GM12864 (cell line): ENCODE results near the gene PIGQ.

Experiments used
- DNase-seq: peaks from one replicate; pipeline ENCODE4 v3.0.0-alpha.2; 2011; ENCODE audit warnings: low read depth
- H3K4me3 ChIP-seq: 2 replicates; pipeline ENCODE4 v1.5.1; 2011; ENCODE audit warnings: mild to moderate bottlenecking, low read depth, low read length, control low read depth
- TF ChIP-seq, protein P1 (sequence below): IDR thresholded peaks from 2 replicates; pipeline ENCODE4 v1.5.1; 2011; ENCODE audit warnings: low read depth, mild to moderate bottlenecking, moderate library complexity, low read length, control low read depth, inconsistent platforms; ENCODE audit errors: missing control alignments

The PIGQ gene

DNA sequence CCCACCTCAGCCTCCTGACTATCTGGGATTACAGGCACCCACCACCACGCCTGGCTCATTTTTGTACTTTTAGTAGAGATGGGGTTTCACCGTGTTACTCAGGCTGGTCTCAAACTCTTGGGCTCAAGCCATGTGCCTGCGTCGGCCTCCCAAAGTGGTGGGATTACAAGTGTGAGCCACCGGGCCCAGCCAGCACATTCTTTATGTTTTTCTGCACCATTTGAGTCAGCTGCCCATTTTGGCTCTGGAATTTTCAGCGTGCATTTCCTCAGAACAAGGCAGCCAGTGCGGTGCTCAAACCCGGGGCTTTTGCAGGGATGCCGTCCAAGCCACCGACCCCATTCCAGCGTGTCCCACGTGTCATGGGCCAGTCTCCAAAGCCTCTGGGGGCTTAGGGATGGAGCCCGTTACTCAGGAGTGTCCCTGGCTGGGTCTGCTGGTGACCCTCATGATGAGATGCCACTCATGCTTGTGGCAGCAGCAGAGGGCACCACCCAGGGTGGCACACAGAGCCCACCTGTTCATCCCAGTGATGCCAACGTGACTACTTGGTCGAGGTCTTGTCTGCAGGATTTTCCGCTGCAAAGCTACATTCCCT lies 16.4 kb downstream of the PIGQ start:
- TF ChIP-seq, protein P1, sequence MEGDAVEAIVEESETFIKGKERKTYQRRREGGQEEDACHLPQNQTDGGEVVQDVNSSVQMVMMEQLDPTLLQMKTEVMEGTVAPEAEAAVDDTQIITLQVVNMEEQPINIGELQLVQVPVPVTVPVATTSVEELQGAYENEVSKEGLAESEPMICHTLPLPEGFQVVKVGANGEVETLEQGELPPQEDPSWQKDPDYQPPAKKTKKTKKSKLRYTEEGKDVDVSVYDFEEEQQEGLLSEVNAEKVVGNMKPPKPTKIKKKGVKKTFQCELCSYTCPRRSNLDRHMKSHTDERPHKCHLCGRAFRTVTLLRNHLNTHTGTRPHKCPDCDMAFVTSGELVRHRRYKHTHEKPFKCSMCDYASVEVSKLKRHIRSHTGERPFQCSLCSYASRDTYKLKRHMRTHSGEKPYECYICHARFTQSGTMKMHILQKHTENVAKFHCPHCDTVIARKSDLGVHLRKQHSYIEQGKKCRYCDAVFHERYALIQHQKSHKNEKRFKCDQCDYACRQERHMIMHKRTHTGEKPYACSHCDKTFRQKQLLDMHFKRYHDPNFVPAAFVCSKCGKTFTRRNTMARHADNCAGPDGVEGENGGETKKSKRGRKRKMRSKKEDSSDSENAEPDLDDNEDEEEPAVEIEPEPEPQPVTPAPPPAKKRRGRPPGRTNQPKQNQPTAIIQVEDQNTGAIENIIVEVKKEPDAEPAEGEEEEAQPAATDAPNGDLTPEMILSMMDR, result no peak
- no peak overlapping the region for H3K4me3 ChIP-seq
- no peak for DNase-seq

DNA sequence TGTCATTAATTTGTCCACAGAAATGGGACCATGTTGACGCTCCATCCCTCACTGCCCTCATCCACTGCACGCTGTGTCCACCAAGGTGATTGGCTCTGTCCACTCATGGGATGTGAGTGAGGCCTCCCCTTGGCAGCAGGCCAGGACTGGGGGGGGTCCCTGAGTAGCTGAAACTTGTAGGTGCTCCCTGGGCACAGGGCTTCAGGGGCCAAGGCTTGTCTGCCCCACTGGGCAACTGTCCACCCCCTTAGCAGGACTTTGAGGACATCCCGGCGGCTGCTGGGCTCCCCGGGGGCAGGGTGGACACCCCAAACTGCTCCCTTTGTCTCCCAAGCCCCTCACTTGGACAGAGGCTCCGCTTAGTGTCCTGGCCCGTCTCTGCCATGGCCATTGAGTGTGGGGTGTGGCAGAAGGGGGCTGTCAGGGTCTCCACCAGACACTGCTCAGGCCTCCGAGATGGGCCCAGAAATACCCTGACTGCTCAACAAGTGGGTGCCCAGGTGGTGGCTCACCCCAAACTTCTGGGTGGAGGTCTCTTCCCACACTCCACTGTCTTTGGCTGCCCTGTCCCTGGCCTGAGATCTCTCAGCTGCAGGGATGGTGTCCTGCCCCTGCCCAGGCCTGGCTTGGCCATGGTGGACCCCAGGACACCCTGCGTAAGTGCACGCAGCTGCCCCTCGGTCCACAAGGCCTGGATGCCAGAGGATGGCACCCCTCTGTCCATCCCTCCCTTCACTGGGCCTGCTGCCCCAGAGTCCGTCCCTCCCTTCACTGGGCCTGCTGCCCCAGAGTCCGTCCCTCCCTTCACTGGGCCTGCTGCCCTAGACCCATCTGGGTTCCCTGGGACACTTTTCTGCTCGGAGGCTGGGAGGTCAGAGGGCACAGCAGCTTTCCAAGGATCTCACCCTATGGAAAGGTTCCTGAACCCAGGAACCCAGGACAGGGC lies 17.1 kb downstream of the PIGQ start:
- DNase-seq, result no peak
- peak overlapping the region; percentile 82 for H3K4me3 ChIP-seq
- TF ChIP-seq, protein P1, result no peak

DNA sequence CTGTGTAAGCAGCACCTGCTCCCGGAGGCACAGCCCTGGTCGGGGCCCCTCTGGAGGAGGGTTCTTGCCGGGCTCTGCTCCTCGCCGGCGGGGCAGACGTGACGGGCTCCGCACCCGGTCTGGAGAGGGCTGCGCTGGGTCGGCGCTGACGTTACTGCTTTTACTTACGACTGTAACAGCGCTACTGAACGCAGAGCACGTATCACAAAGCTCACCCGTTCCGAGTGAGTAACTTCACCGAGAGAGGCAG lies 18.8 kb downstream of the PIGQ start:
- peak overlapping the region; percentile 82 for H3K4me3 ChIP-seq
- TF ChIP-seq, protein P1, result no peak
- peak; percentile 43 for DNase-seq

DNA sequence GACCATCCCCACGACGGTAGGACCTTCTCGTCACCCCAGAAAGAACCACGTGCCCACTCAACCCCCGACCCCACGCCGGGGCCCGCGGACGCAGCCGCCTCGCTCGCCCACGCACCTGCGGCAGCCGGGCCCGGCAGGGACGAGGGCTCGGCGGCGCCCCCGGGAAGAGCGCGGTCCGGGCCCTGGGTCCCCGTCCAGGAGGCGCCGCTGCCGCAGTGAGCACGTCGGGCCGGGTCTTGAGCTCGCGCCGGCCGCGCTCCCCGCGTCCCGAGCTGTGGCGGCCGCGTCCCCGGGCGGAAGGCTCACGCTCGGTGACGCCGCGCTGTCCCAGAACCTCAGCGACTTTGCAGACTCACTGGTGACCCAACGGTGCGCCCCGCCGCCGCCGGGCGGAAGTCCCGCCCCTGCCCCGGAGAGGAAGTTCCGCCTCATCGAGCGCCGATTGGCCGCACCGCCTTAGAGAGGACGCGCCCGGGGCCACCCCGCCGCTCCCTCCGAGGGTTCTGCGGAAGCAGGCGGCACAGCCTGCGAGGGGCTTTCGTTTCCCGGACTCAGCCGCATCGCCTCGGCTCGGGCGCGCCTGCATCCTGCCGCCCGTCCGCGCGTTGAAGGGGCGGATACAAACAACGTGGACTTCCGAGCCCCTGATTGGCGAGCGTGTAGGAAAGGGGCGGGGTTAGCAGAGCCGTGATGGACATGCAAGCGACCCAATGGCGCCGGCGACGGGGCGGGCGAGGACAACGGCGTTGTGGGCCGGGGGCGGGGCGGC lies 19.3 kb downstream of the PIGQ start:
- H3K4me3 ChIP-seq, result peak overlapping the region; percentile 82
- peak; percentile 86 for DNase-seq
- TF ChIP-seq, protein P1, result no peak

DNA sequence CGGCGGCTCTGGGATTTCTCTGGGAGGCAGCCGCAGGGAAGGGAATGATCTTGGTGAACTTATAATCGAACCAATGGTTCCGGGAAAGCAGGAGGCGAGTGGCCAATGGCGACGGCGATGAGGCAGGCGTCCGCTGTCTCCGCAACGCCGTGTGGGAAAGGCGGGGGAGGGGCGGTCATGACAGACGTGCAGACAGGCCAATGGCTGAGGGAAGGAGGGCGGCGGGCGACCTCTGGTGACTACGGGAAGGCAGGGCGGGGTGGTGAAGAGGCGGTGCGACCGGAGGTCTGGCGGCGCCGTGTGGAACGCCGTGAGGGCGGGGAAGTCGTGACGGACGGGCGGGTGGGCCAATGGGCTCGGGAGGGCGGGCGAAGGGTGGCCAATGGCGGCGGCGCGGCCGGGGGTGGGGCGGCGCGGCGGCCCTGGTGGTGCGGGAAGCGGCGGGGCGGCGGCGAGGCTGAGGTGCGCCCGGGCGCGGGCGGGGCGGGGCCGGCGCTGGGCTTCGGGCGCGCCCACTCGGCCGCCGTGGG lies 20.0 kb downstream of the PIGQ start, which contains the start of gene RAB40C:
Gene RAB40C (plus strand): TSS at position 409 of the 530 bp plus-strand sequence. CDS start 226 bp downstream, outside the sequence.
- peak within 1 kb of the TSS; percentile 82 for H3K4me3 ChIP-seq
- peak; percentile 94 for DNase-seq
- TF ChIP-seq, protein P1, result no peak

DNA sequence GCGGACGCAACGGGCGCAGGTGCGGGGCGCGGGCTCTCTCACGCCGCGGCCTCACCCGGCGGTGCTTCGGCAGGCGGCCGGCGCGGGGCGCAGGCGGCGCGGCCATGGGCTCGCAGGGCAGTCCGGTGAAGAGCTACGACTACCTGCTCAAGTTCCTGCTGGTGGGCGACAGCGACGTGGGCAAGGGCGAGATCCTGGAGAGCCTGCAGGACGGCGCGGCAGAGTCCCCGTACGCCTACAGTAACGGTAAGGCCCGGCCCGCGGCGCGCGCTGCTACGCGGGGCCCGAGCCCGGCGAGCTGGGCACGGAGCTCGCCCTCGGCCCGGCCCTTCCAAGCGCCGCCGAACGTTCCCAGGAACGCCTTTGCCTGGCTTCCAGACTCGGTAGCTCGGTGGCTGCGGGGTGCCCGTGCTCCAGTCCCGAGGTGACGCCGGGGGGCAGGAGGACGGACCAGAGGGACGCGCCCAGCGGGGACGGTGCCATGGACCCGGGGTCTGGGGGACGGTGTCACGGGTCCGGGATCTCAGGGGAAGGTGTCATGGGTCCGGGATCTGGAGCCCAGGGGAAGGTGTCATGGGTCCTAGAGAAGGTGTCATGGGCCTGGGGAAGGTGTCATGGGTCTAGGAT lies 20.5 kb downstream of the PIGQ start:
- peak overlapping the region; percentile 63 for H3K4me3 ChIP-seq
- TF ChIP-seq, protein P1, result no peak
- no peak for DNase-seq
